Esophagus squamous epithelium (tissue), 5 donors: ENCODE results near the gene ZNF469. TPM values are rescaled to one million over a fixed set of nuclear protein-coding genes. Genes with fewer than 3 reads are reported as not detected.
"Not testable (repeated sequence)": the region's sequence is repeated elsewhere in the genome, so short reads cannot be mapped to it uniquely, and the experiment has no call there.

ENCODE experiments used
- DNase-seq: peaks from one replicate; lab custom pipeline; 2025; lab: John Stamatoyannopoulos, UW
- H3K27ac ChIP-seq, 4 donors: fragments of 200-600 bp; sonication (generic); one replicate each; pipeline ENCODE4 v1.5.1; 2016 to 2019; ENCODE audit warnings: mild to moderate bottlenecking in 1 of 4
- H3K27me3 ChIP-seq, 4 donors: fragments of 200-600 bp; sonication (generic); 1 replicate in 3 of 4; 2 replicates in 1 of 4; pipeline versions ENCODE4 v1.5.1 to v1.6.0; 2017 to 2021; ENCODE audit warnings: antibody characterized with exemption in 1 of 4
- H3K36me3 ChIP-seq, 3 donors: fragments of 200-600 bp; sonication (generic); one replicate each; pipeline ENCODE4 v1.5.1; 2016 to 2019
- H3K4me1 ChIP-seq, 3 donors: fragments of 200-600 bp; sonication (generic); one replicate each; pipeline ENCODE4 v1.5.1; 2017 to 2019
- H3K4me3 ChIP-seq, 4 donors: fragments of 200-600 bp; sonication (generic); 1 replicate in 3 of 4; 2 replicates in 1 of 4; pipeline ENCODE4 v1.5.1; 2016 to 2019; ENCODE audit warnings: mild to moderate bottlenecking in 2 of 4, moderate library complexity in 1 of 4
- H3K9me3 ChIP-seq, 3 donors: fragments of 200-600 bp; sonication (generic); one replicate each; pipeline ENCODE4 v1.5.1; 2016 to 2019
- CTCF ChIP-seq, 6 experiments: fragments of 450-650 bp in 4 of 6; fragments of 200-600 bp in 2 of 6; sonication (generic) in 2 of 6; IDR thresholded peaks; one replicate each; pipeline ENCODE4 v1.5.1; 2016 to 2019; ENCODE audit warnings: antibody characterized with exemption in 6 of 6, mild to moderate bottlenecking in 4 of 6, moderate library complexity in 4 of 6
- POLR2A ChIP-seq, 4 donors: fragments of 450-650 bp; IDR thresholded peaks; one replicate each; pipeline ENCODE4 v1.6.1; 2017; ENCODE audit warnings: antibody characterized with exemption in 4 of 4, mild to moderate bottlenecking in 4 of 4, moderate library complexity in 3 of 4
- WGBS, 2 donors: methylation state at CpG; one replicate each; pipeline ENCODE4 v1.1.5; 2018; 5-methylcytosine and 5-hydroxymethylcytosine counted together
- intact Hi-C: fragments of 100-400 bp; cut with DNase I; formaldehyde crosslinking; loops from one replicate; pipeline ENCODE4 v1.15.0; 2022
- total RNA-seq, 4 donors: library from RNA; depleted of rRNA; stranded (reverse); fragments of >200 nt; gene quantifications; one replicate each; pipeline ENCODE4 v1.1.0, GENCODE V29; 2016
- donor health status: DM: yes; HTN: yes; CAD: no.

The ZNF469 gene
- total RNA-seq, 4 donors from 2014 or later, result 0.26 to 0.57 (median 0.35) TPM

GRCh38 chr16:88407042-88407420 lies 24.3 kb downstream of the ZNF469 start:
- no peaks in the 10 kb centered on the region for H3K36me3 ChIP-seq
- WGBS, 2 donors, result 84% methylated on average over 6 to 10 of the region's 20 CpGs
- no peaks in the 10 kb centered on the region for H3K9me3 ChIP-seq
- no peak overlapping the region for H3K27ac ChIP-seq
- no peak for DNase-seq
- intact Hi-C loops, result no loop called here
- no peak for TF ChIP-seq CTCF (IDR thresholded peaks at IDR 0.05)
- TF ChIP-seq POLR2A (IDR thresholded peaks at IDR 0.05), result no peak
- peaks cover 0 to 49% (median 0%) of the 10 kb centered on the region in 4 donors for H3K27me3 ChIP-seq
- H3K4me1 ChIP-seq, result peaks cover 0 to 16% (median 5%) of the 10 kb centered on the region in 3 donors
- H3K4me3 ChIP-seq, result no peak overlapping the region

- Histone ChIP-seq H3K4me1 (peaks cover 0 to 16% (median 5%) of the 10 kb centered on the region in 3 donors), H3K9me3 (no peaks in the 10 kb centered on the region), H3K27me3 (peaks cover 0 to 49% (median 0%) of the 10 kb centered on the region in 4 donors), H3K4me3 (no peak overlapping the region), H3K27ac (no peak overlapping the region), H3K36me3 (no peaks in the 10 kb centered on the region)
- TF ChIP-seq CTCF (IDR thresholded peaks at IDR 0.05), result no peak
- TF ChIP-seq POLR2A (IDR thresholded peaks at IDR 0.05), result no peak
- DNase-seq, result no peak
- 55 to 73% methylated on average over 3 to 5 of the region's 5 CpGs for WGBS, 2 donors
- intact Hi-C loops, result no loop called here
Measured at GRCh38 chr16:88407807-88408206, 25.0 kb downstream of the ZNF469 start.

- intact Hi-C loops, result no loop called here
- Histone ChIP-seq H3K27ac (no peak overlapping the region), H3K4me3 (no peak overlapping the region), H3K36me3 (no peaks in the 10 kb centered on the region), H3K27me3 (peaks cover 0 to 49% (median 0%) of the 10 kb centered on the region in 4 donors), H3K4me1 (peaks cover 0 to 16% (median 5%) of the 10 kb centered on the region in 3 donors), H3K9me3 (no peaks in the 10 kb centered on the region)
- no peak for DNase-seq
- no peak for TF ChIP-seq CTCF (IDR thresholded peaks at IDR 0.05)
- no peak for TF ChIP-seq POLR2A (IDR thresholded peaks at IDR 0.05)
- 85 to 87% methylated on average over 9 of the region's 15 CpGs for whole genome bisulfite sequencing, 2 donors
Measured at GRCh38 chr16:88408561-88409142, 25.9 kb downstream of the ZNF469 start.

GRCh38 chr16:88409296-88410065 lies 26.7 kb downstream of the ZNF469 start:
- intact Hi-C loops, result no loop called here
- no peaks in the 10 kb centered on the region for H3K9me3 ChIP-seq
- 60 to 66% methylated on average over 12 to 20 of the region's 29 CpGs for WGBS, 2 donors
- H3K4me1 ChIP-seq, result peaks cover 0 to 16% (median 5%) of the 10 kb centered on the region in 3 donors
- DNase-seq, result no peak
- H3K4me3 ChIP-seq, result no peak overlapping the region
- peaks cover 0 to 43% (median 0%) of the 10 kb centered on the region in 4 donors for H3K27me3 ChIP-seq
- no peaks in the 10 kb centered on the region for H3K36me3 ChIP-seq
- TF ChIP-seq POLR2A (IDR thresholded peaks at IDR 0.05) (no peak), CTCF (IDR thresholded peaks at IDR 0.05) (no peak)
- no peak overlapping the region for H3K27ac ChIP-seq

- Histone ChIP-seq H3K4me1 (peaks cover 0 to 12% (median 5%) of the 10 kb centered on the region in 3 donors), H3K27me3 (peaks cover 0 to 33% (median 0%) of the 10 kb centered on the region in 4 donors)
- intact Hi-C loops, H3K9me3 ChIP-seq, H3K36me3 ChIP-seq, DNase-seq, H3K27ac ChIP-seq, H3K4me3 ChIP-seq: not testable (repeated sequence)
- WGBS, 2 donors, result 92% methylated on average over 25 to 26 of the region's 28 CpGs
Measured at GRCh38 chr16:88410297-88410968, 27.7 kb downstream of the ZNF469 start.
